K562 (cell line): Measurements from ENCODE around the gene SLC12A4. TPM values are rescaled to one million over a fixed set of nuclear protein-coding genes. Genes with fewer than 3 reads are reported as not detected.

Experiments
- ATAC-seq: fragments of 200-7000 bp; cut with Tn5 transposase; 3 replicates; pipeline ENCODE4 v1.9.1; 2020; ENCODE audit warnings: moderate library complexity
- BruUV-seq: library from RNA; stranded (reverse); fragments of 400-500 nt; replicated peaks from 2 replicates; lab custom pipeline; 2021; lab: Mats Ljungman, UMichigan
- CTCF ChIA-PET: fragments of 300-600 bp; formaldehyde crosslinking; extraction: SDS; loops from one replicate; lab custom pipeline; 2021; ENCODE audit warnings: low intra/inter-chr PET ratio; lab: Yijun Ruan, JAX
- POLR2A ChIA-PET: fragments of 300-600, 350-650 bp; sonication (Branson Sonifier 250); formaldehyde crosslinking; extraction: SDS; loops from one replicate; lab custom pipeline; 2021; ENCODE audit warnings: antibody characterized with exemption, inconsistent platforms; lab: Yijun Ruan, JAX
- DNase-seq, 4 experiments: peaks; one replicate each; pipeline versions ENCODE4 v3.0.0 to v3.0.0-alpha.2; 2011 to 2018; ENCODE audit warnings: low spot score in 3 of 4, mixed read lengths in 3 of 4; ENCODE audit errors: extremely low read depth in 1 of 4
- FAIRE-seq: peaks from 2 replicates; lab custom pipeline; 2011; peaks lifted over from hg19 to GRCh38; lab: Jason Lieb, UNC
- H2AFZ ChIP-seq: 2 replicates; pipeline ENCODE4 v1.6.0; 2011; ENCODE audit warnings: low read depth, low read length, control low read depth, inconsistent platforms
- H3K27ac ChIP-seq: fragments of 200-600 bp; 3 replicates; pipeline ENCODE4 v1.8.0; 2011; ENCODE audit warnings: low read depth, mild to moderate bottlenecking, control low read depth, inconsistent platforms, low read length, moderate library complexity, mixed read lengths; ENCODE audit errors: extremely low read depth
- H3K27me3 ChIP-seq, 2 experiments: fragments of 300-600 bp in 1 of 2; 2 replicates in 1 of 2; 3 replicates in 1 of 2; pipeline versions ENCODE4 v1.6.0 to v1.8.0; 2011; ENCODE audit warnings: inconsistent platforms in 2 of 2, low read length in 2 of 2, mild to moderate bottlenecking in 1 of 2, mixed read lengths in 1 of 2, moderate library complexity in 1 of 2; ENCODE audit not compliant: control insufficient read depth in 2 of 2, insufficient read depth in 2 of 2
- H3K36me3 ChIP-seq: fragments of 300-600 bp; 3 replicates; pipeline ENCODE4 v1.8.0; 2011; ENCODE audit warnings: mild to moderate bottlenecking, low read length, inconsistent platforms; ENCODE audit not compliant: control insufficient read depth, insufficient read depth
- H3K4me1 ChIP-seq, 2 experiments: fragments of 200-600 bp in 1 of 2; replicated peaks in 1 of 2; 2 replicates in 1 of 2; 3 replicates in 1 of 2; pipeline versions ENCODE4 v1.5.1 to v1.8.0; 2011; ENCODE audit warnings: inconsistent platforms in 2 of 2, low read length in 2 of 2, mild to moderate bottlenecking in 1 of 2, mixed read lengths in 1 of 2, moderate library complexity in 1 of 2; ENCODE audit not compliant: control insufficient read depth in 2 of 2, insufficient read depth in 2 of 2
- H3K4me2 ChIP-seq: 2 replicates; pipeline ENCODE4 v1.6.1; 2011; ENCODE audit warnings: low read length, control low read depth, inconsistent platforms, mixed read lengths; ENCODE audit not compliant: insufficient read depth
- H3K4me3 ChIP-seq: fragments of 200-600 bp; sonication (generic), shearing (Covaris generic); 2 replicates; pipeline ENCODE4 v1.5.1; 2016; ENCODE audit warnings: control low read depth, inconsistent platforms
- H3K79me2 ChIP-seq: fragments of 200-600 bp; 3 replicates; pipeline ENCODE4 v1.8.0; 2011; ENCODE audit warnings: low read length, inconsistent platforms; ENCODE audit not compliant: control insufficient read depth, insufficient read depth
- H3K9ac ChIP-seq, 2 experiments: 2 replicates each; pipeline versions ENCODE4 v1.6.0 to v1.6.1; 2011; ENCODE audit warnings: low read depth in 2 of 2, low read length in 2 of 2, control low read depth in 1 of 2, inconsistent platforms in 1 of 2, mild to moderate bottlenecking in 1 of 2, mixed read lengths in 1 of 2; ENCODE audit not compliant: insufficient read depth in 1 of 2
- H3K9me1 ChIP-seq: one replicate; pipeline ENCODE4 v1.6.0; 2011; ENCODE audit warnings: inconsistent platforms, mild to moderate bottlenecking, low read length, moderate library complexity; ENCODE audit not compliant: control insufficient read depth, insufficient read depth
- H3K9me3 ChIP-seq: replicated peaks from 2 replicates; pipeline ENCODE4 v1.5.1; 2011; ENCODE audit warnings: low read depth, low read length, inconsistent platforms; ENCODE audit not compliant: control insufficient read depth, insufficient read depth
- H4K20me1 ChIP-seq: replicated peaks from 2 replicates; pipeline ENCODE4 v1.6.1; 2011; ENCODE audit warnings: low read length, inconsistent platforms, mixed read lengths; ENCODE audit not compliant: control insufficient read depth, insufficient read depth
- ELF4 ChIP-seq: fragments of 450-650 bp; formaldehyde crosslinking; IDR thresholded peaks from 2 replicates; pipeline ENCODE4 v1.4.0; 2022; ENCODE audit warnings: missing genetic modification characterization
- KDM2B ChIP-seq: fragments of 250-450 bp; sonication (Bioruptor Pico); IDR thresholded peaks from 2 replicates; pipeline ENCODE4 v1.8.0; 2021; ENCODE audit warnings: mild to moderate bottlenecking, moderate library complexity
- RAD21 ChIP-seq, 2 experiments: fragments of 250-450 bp in 1 of 2; fragments of 450-650 bp in 1 of 2; sonication (Bioruptor Pico) in 1 of 2; formaldehyde crosslinking in 1 of 2; IDR thresholded peaks in 1 of 2; conservative IDR thresholded peaks in 1 of 2; 2 replicates each; pipeline versions ENCODE4 v1.4.0 to v1.8.0; 2020 to 2022; ENCODE audit warnings: mild to moderate bottlenecking in 2 of 2, moderate library complexity in 1 of 2
- SMC3 ChIP-seq: conservative IDR thresholded peaks from 2 replicates; pipeline ENCODE4 v1.6.1; 2011; ENCODE audit warnings: low read depth, low read length, improper control_type of control experiment; ENCODE audit not compliant: insufficient read depth
- WGBS: fragments of 100-300 bp; shearing (Covaris generic); methylation state at CpG from one replicate; pipeline ENCODE4 v1.1.6; 2016; ENCODE audit warnings: low coverage, mixed read lengths; ENCODE audit not compliant: insufficient coverage; ENCODE audit errors: missing lambda C conversion rate; 5-methylcytosine and 5-hydroxymethylcytosine counted together
- in situ Hi-C: fragments of 300-500 bp; cut with MboI; formaldehyde crosslinking; loops from 4 replicates; pipeline ENCODE4 v1.15.0; 2018; ENCODE audit warnings: inconsistent platforms, mixed read lengths
- intact Hi-C: fragments of 100-400 bp; cut with micrococcal nuclease; formaldehyde crosslinking; loops from 2 replicates; pipeline ENCODE4 v1.14.2; 2022
- polyA plus RNA-seq, 8 experiments: library from polyadenylated mRNA; depleted of rRNA in 4 of 8; stranded (reverse) in 5 of 8; unstranded in 3 of 8; fragments of >200 nt; fragmentation: Nextera tagmentation in 2 of 8; fragmentation: Illumina TruSeq in 1 of 8; extraction: Ambion mirVana in 2 of 8; extraction: Trizol in 1 of 8; gene quantifications; 2 replicates each; pipeline versions ENCODE4 v1.2.1 to v1.2.3, GENCODE V29; 2011 to 2014; ENCODE audit warnings: inconsistent platforms in 1 of 8, missing spikeins in 1 of 8
- total RNA-seq, 7 experiments: library from RNA; depleted of rRNA in 6 of 7; stranded (reverse); fragments of >200 nt in 6 of 7; fragmentation: Illumina TruSeq in 2 of 7; extraction: Trizol in 2 of 7; gene quantifications; 2 replicates each; pipeline versions ENCODE4 v1.2.1 to v1.2.3, GENCODE V29; 2011 to 2021; ENCODE audit warnings: low replicate concordance in 1 of 7
- TF ChIP-seq, protein P1 (sequence below): IDR thresholded peaks from 2 replicates; pipeline ENCODE4 v1.6.1; 2011; ENCODE audit warnings: borderline replicate concordance, low read depth, mild to moderate bottlenecking, moderate library complexity, low read length; ENCODE audit not compliant: insufficient read depth, poor library complexity, severe bottlenecking
- TF ChIP-seq, protein P2 (sequence below), 2 experiments: fragments of 450-650 bp; formaldehyde crosslinking in 1 of 2; IDR thresholded peaks; 2 replicates each; pipeline versions ENCODE4 v1.4.0 to v1.6.1; 2014 to 2020; ENCODE audit warnings: mild to moderate bottlenecking in 2 of 2, borderline replicate concordance in 1 of 2, low read depth in 1 of 2

Gene SLC12A4
- total and polyA plus RNA-seq, 9 of the 15 experiments (the other 6 are each of a cell fraction or from before 2014, with no cell fraction given), result 0.75 to 43.5 (median 15.0) TPM

DNA sequence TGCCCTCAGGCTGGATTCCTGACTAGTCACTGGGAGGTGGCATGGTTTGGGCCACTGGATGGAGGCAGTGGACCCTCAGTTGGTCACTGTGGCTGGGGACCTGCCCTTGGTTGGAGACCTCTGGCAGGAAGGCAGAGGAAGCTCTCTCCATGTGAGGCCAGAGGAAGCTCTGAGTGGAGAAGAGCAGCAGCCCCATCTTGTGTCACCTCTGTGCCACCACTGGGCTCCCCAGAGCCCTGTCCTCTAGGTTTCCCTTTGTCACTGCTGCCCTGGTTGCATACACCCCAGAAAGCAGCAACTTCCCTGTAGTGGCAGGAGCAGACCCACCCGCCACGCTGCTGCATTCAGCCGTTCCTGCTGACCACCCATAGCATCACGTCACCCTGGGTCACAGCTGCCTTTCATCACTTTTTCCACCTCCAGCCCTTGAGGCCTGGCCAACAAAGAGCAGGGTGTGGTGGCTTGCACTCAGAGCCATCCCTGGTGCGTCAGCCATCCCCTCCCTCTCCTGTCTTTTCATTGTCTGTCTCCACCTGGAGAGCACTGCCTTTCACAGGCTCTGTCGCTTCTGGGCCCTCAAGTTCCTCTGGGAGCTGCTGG lies 48.7 kb downstream of the SLC12A4 start:
- no peaks in the 10 kb centered on the region for H3K27me3 ChIP-seq
- intact Hi-C loops (no loop called here), in situ Hi-C loops (loop anchor here (10.0 kb wide), 1 partner anchor 395 kb away; the partner anchor contains the start of gene RIPOR1)
- no peaks in the 10 kb centered on the region for H3K79me2 ChIP-seq
- ATAC-seq, result peak; percentile 71
- peaks cover 22 to 28% of the 10 kb centered on the region in 2 experiments for H3K4me1 ChIP-seq
- peaks cover 7% of the 10 kb centered on the region for H3K9me1 ChIP-seq
- no peak overlapping the region for H2AFZ ChIP-seq
- no peak overlapping the region for H3K27ac ChIP-seq
- H3K36me3 ChIP-seq, result no peaks in the 10 kb centered on the region; the same call in 2 of the 3 replicates
- CTCF ChIA-PET, result interaction anchor here (1.0 to 1.6 kb wide), 4 partner anchors 9 to 247 kb away, joined by 4 to 10 read pairs (median 6); partner anchors contain the start of gene NRN1L
- H3K4me3 ChIP-seq, result no peak overlapping the region
- H3K9me3 ChIP-seq, result no peaks in the 10 kb centered on the region
- H4K20me1 ChIP-seq, result peaks cover 36% of the 10 kb centered on the region
- peak overlapping the region in 1 of 2 experiments; percentile 39; a peak in 1 of 4 replicates for H3K9ac ChIP-seq
- 86% methylated on average over 2 of the region's 6 CpGs for WGBS
- BruUV-seq, result no TSS peak
- FAIRE-seq, result no peak
- POLR2A ChIA-PET, result interaction anchor here (0.7 kb wide), 1 partner anchor 21 kb away, joined by 3 read pairs; no protein-coding TSS in a partner anchor
- DNase-seq, result peak in 1 of 4 experiments; percentile 41
- no peak overlapping the region for H3K4me2 ChIP-seq
- TF ChIP-seq, protein P1, sequence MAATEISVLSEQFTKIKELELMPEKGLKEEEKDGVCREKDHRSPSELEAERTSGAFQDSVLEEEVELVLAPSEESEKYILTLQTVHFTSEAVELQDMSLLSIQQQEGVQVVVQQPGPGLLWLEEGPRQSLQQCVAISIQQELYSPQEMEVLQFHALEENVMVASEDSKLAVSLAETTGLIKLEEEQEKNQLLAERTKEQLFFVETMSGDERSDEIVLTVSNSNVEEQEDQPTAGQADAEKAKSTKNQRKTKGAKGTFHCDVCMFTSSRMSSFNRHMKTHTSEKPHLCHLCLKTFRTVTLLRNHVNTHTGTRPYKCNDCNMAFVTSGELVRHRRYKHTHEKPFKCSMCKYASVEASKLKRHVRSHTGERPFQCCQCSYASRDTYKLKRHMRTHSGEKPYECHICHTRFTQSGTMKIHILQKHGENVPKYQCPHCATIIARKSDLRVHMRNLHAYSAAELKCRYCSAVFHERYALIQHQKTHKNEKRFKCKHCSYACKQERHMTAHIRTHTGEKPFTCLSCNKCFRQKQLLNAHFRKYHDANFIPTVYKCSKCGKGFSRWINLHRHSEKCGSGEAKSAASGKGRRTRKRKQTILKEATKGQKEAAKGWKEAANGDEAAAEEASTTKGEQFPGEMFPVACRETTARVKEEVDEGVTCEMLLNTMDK, result no peak
- peak; percentile 31; the same call in 1 of the 2 replicates for TF ChIP-seq SMC3
- no peak for TF ChIP-seq ELF4
- TF ChIP-seq KDM2B (CRISPR knock-in tag), result no peak
- TF ChIP-seq, protein P2, sequence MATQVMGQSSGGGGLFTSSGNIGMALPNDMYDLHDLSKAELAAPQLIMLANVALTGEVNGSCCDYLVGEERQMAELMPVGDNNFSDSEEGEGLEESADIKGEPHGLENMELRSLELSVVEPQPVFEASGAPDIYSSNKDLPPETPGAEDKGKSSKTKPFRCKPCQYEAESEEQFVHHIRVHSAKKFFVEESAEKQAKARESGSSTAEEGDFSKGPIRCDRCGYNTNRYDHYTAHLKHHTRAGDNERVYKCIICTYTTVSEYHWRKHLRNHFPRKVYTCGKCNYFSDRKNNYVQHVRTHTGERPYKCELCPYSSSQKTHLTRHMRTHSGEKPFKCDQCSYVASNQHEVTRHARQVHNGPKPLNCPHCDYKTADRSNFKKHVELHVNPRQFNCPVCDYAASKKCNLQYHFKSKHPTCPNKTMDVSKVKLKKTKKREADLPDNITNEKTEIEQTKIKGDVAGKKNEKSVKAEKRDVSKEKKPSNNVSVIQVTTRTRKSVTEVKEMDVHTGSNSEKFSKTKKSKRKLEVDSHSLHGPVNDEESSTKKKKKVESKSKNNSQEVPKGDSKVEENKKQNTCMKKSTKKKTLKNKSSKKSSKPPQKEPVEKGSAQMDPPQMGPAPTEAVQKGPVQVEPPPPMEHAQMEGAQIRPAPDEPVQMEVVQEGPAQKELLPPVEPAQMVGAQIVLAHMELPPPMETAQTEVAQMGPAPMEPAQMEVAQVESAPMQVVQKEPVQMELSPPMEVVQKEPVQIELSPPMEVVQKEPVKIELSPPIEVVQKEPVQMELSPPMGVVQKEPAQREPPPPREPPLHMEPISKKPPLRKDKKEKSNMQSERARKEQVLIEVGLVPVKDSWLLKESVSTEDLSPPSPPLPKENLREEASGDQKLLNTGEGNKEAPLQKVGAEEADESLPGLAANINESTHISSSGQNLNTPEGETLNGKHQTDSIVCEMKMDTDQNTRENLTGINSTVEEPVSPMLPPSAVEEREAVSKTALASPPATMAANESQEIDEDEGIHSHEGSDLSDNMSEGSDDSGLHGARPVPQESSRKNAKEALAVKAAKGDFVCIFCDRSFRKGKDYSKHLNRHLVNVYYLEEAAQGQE (IDR thresholded peaks at IDR 0.05; ENCODE audit: borderline replicate concordance), result peak; percentile 26; the same call in 1 of the 2 replicates
- TF ChIP-seq, protein P2 (CRISPR knock-in tag; IDR thresholded peaks at IDR 0.05; ENCODE audit: low read depth), result no peak
- peak in 1 of 2 experiments; percentile 58; a peak in 2 of 4 replicates for TF ChIP-seq RAD21 (CRISPR knock-in tag; conservative IDR thresholded peaks at IDR 0.05 in 1 of 2, IDR thresholded peaks at IDR 0.05 in 1 of 2)
